Right lobe of liver (tissue), 6 donors: ENCODE measurements around the gene FAM149A. TPM values are rescaled to one million over a fixed set of nuclear protein-coding genes. Genes with fewer than 3 reads are reported as not detected.
A peak's percentile ranks its signal among the peaks of the same experiment; 100 is the strongest.

Experiments
- ATAC-seq, 4 donors: fragments of 200-7000 bp; cut with Tn5 transposase; one replicate each; pipeline ENCODE4 v1.9.1; 2020; ENCODE audit warnings: mild to moderate bottlenecking in 4 of 4, moderate library complexity in 4 of 4
- DNase-seq, 3 donors: peaks; one replicate each; pipeline ENCODE4 v3.0.0-alpha.2; 2020
- H3K27ac ChIP-seq, 3 donors: fragments of 200-600 bp; one replicate each; pipeline ENCODE4 v1.8.0; 2022
- H3K27me3 ChIP-seq, 2 donors: fragments of 200-600 bp; one replicate each; pipeline ENCODE4 v1.8.0; 2022
- H3K36me3 ChIP-seq, 4 donors: fragments of 200-600 bp; sonication (generic) in 1 of 4; one replicate each; pipeline versions ENCODE4 v1.5.1 to v1.8.0; 2017 to 2022; ENCODE audit warnings: control low read depth in 1 of 4
- H3K4me1 ChIP-seq, 4 donors: fragments of 200-600 bp; sonication (generic) in 1 of 4; one replicate each; pipeline versions ENCODE4 v1.5.1 to v1.8.0; 2017 to 2022; ENCODE audit warnings: control low read depth in 1 of 4
- H3K4me3 ChIP-seq, 3 donors: fragments of 200-600 bp; one replicate each; pipeline ENCODE4 v1.8.0; 2022
- H3K9me3 ChIP-seq, 4 donors: fragments of 200-600 bp; sonication (generic) in 1 of 4; one replicate each; pipeline versions ENCODE4 v1.5.1 to v1.8.0; 2017 to 2022; ENCODE audit warnings: control low read depth in 1 of 4
- POLR2A ChIP-seq: fragments of 450-650 bp; IDR thresholded peaks from one replicate; pipeline ENCODE4 v1.6.1; 2017; ENCODE audit warnings: antibody characterized with exemption, mild to moderate bottlenecking
- WGBS: methylation state at CpG from one replicate; pipeline ENCODE4 v1.1.6; 2018; ENCODE audit warnings: low coverage, low lambda C conversion rate; ENCODE audit not compliant: insufficient coverage; ENCODE audit errors: missing lambda C conversion rate; 5-methylcytosine and 5-hydroxymethylcytosine counted together
- intact Hi-C, 2 donors: fragments of 100-400 bp; cut with DNase I; formaldehyde crosslinking; loops; one replicate each; pipeline versions ENCODE4 v1.11.2 to v1.14.1; 2022
- total RNA-seq, 6 experiments: library from RNA; depleted of rRNA in 2 of 6; stranded (reverse); fragments of >200 nt in 2 of 6; fragmentation: NEBNext Ultra II Directional in 3 of 6; extraction: Animal tissue kit (Norgen Biotek cat#: 25700) in 3 of 6; gene quantifications; one replicate each; pipeline versions ENCODE4 v1.1.0 to v1.2.4, GENCODE V29; 2016 to 2023
- TF ChIP-seq, protein P1 (sequence below), 4 donors: fragments of 200-600 bp in 3 of 4; fragments of 450-650 bp in 1 of 4; IDR thresholded peaks; one replicate each; pipeline versions ENCODE4 v1.5.1 to v1.8.0; 2016 to 2022; ENCODE audit warnings: antibody characterized with exemption in 4 of 4, mild to moderate bottlenecking in 2 of 4
- donor health status: DM: no; HTN: yes; CAD: no.
- donor health status: DM: no; HTN: no; CAD: no.
- donor health status: DM: no; HTN: no; CAD: no.
- donor health status: DM: no; HTN: yes; CAD: no.
- donor health status: DM: no; HTN: yes; CAD: no.

Gene FAM149A
- total RNA-seq, 6 experiments from 2014 or later: 19.8 to 33.1 (median 23.0) TPM

DNA sequence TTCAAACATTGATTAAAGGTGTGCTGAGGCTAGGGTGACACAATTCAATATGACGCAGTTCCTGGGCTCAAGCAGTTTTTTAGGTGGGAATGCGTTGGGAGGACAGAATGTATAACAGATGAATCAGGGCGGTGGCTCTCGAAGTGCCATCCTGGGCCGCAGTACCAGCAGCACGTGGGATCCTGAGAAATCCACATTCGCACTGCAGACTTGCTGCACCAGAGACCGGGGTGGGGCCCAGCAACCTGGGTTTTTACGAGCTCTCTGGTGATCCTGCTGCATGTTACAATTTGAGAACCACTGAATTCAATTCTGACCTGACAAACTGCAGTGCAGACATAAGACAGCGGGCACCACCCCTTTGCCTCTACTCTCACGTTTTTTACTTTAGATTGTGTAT, 30.4 kb downstream of the FAM149A start:
- Histone ChIP-seq H3K27ac (no peak overlapping the region), H3K4me3 (no peak overlapping the region), H3K27me3 (no peaks in the 10 kb centered on the region), H3K36me3 (no peaks in the 10 kb centered on the region), H3K9me3 (no peaks in the 10 kb centered on the region), H3K4me1 (peaks cover 0 to 4% (median 0%) of the 10 kb centered on the region in 4 donors)
- DNase-seq (no peak), ATAC-seq (no peak)
- TF ChIP-seq POLR2A: no peak
- TF ChIP-seq, protein P1, sequence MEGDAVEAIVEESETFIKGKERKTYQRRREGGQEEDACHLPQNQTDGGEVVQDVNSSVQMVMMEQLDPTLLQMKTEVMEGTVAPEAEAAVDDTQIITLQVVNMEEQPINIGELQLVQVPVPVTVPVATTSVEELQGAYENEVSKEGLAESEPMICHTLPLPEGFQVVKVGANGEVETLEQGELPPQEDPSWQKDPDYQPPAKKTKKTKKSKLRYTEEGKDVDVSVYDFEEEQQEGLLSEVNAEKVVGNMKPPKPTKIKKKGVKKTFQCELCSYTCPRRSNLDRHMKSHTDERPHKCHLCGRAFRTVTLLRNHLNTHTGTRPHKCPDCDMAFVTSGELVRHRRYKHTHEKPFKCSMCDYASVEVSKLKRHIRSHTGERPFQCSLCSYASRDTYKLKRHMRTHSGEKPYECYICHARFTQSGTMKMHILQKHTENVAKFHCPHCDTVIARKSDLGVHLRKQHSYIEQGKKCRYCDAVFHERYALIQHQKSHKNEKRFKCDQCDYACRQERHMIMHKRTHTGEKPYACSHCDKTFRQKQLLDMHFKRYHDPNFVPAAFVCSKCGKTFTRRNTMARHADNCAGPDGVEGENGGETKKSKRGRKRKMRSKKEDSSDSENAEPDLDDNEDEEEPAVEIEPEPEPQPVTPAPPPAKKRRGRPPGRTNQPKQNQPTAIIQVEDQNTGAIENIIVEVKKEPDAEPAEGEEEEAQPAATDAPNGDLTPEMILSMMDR (IDR thresholded peaks at IDR 0.05): no peak
- WGBS: 90% methylated on average over 4 of the region's 11 CpGs
- intact Hi-C loops: loop anchor here (10.0 kb wide), 2 partner anchors 60 to 70 kb away; partner anchors contain the start of gene TLR3 (in 1 of the 2)

DNA sequence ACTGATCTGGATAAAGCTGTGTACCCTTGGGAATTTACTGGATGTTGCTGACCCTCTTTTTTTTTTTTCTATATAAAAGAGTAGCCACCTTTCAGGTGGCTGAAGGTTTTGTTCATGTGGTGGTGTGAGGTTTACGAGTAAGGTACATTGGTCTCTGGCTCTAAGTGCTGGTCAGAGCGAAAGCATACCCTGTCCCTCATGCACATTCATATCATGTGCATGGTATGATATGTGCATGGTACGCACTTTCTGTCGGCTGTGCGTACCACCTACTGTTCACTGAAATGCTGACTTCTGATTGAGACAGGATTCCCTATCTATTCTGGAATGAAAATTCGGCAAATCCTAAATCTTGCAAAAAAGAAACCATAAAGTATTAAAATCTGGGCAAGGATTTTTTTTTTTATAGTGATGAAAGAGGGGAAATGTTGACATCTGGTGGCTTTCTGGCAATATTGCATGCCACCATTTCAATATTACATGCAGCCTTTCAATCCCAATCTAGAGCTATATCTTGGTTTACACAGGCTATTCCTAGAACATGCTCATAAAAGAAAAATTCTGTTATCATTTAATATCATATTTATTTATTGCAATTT, 32.8 kb downstream of the FAM149A start:
- H3K4me1 ChIP-seq: peaks cover 0 to 4% (median 0%) of the 10 kb centered on the region in 4 donors
- H3K4me3 ChIP-seq: peak overlapping the region in 1 of 3 donors; percentile 20
- DNase-seq: no peak
- TF ChIP-seq, protein P1 (IDR thresholded peaks at IDR 0.05): peak; percentile 57 to 83 (median 78)
- TF ChIP-seq POLR2A: no peak
- peak; percentile 77 to 85 (median 82) for ATAC-seq
- intact Hi-C loops: loop anchor here (10.0 kb wide), 2 partner anchors 62 to 72 kb away; partner anchors contain the start of gene TLR3 (in 1 of the 2)
- H3K36me3 ChIP-seq: no peaks in the 10 kb centered on the region
- H3K9me3 ChIP-seq: no peaks in the 10 kb centered on the region
- H3K27me3 ChIP-seq: no peaks in the 10 kb centered on the region
- no peak overlapping the region for H3K27ac ChIP-seq
- WGBS: 23% methylated on average over 6 of the region's 6 CpGs

DNA sequence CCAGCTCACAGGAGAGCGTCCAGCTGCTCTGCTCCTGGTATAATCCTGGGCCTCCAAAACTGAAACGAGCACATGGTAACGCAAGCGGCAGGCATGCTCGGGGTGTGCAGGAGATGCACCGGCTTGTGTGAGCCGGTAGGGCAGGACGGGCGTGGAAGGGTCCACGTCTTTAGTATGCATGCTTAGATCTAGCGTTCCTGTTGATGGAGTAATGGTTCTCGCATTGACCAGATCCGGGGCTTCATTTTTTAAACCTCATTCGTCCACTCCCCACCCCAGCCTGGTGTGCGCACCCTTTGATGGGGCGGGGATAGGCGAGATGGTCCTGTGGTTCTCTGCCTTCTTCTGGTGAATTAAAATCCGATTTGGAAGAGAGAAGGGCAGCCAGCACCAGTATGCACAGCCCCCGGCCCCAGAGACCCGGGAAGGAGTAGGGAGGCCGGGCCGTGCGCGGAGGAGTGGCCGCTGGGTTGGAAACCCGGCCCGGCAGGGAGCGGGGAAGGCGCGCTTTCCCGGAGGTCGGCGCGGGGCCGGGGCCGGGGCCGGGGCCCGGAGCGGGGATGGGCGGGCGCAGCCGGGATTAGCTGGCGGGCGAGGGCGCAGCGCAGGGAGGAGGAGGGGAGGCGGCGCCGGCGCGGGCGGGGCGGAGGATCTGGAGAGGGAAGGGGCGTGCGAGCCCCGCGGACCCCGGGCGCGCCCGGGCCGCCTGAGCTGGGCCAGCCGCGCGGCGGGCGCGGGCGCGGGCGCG, 39.9 kb downstream of the FAM149A start:
- Histone ChIP-seq H3K27ac (peak overlapping the region; percentile 62 to 95 (median 78)), H3K36me3 (no peaks in the 10 kb centered on the region), H3K27me3 (no peaks in the 10 kb centered on the region), H3K4me1 (peaks cover 0 to 29% (median 2%) of the 10 kb centered on the region in 4 donors), H3K4me3 (peak overlapping the region; percentile 58 to 61 (median 61)), H3K9me3 (no peaks in the 10 kb centered on the region)
- DNase-seq (peak; percentile 80 to 84 (median 83)), ATAC-seq (peak; percentile 67 to 86 (median 76))
- intact Hi-C loops: no loop called here
- TF ChIP-seq, protein P1 (IDR thresholded peaks at IDR 0.05): peak in 3 of 4 donors; percentile 6 to 18 (median 11)
- no peak for TF ChIP-seq POLR2A
- WGBS: 2% methylated on average over 17 of the region's 72 CpGs

DNA sequence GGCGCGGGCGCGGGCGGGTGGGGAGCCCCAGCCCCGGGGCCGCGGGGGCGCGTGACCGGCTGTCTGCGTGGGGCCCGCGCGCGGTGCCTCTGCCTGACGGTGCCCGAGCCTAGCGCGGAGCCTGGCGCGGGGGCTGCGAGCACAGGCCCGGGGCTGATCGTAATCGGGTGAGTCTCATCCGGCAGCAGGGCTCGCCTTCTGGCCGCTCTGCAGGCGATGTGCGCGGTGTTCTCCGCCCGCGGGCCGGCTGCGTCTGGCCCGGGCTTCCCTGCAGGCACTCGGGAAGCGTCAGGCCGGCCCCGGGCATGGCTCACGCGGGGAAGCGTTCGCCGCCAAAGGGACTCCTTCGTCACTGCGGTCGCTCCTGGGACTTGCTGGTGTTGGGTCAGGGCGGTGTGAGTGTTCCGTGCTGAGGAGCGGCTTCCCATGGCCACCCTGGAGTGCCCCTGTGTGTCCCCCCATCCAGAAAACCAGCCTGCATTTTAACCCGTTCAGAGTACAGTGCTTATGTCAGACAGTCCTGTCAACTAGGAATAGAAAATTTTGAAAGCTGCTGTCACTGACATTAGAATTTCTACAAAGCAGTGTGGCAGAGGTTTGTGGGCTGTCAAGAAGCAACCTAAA, 40.6 kb downstream of the FAM149A start:
- peak; percentile 65 to 78 (median 65) for DNase-seq
- peak; percentile 58 to 71 (median 62) for ATAC-seq
- 0% methylated on average over 1 of the region's 54 CpGs for WGBS
- peak overlapping the region; percentile 47 to 61 (median 61) for H3K4me3 ChIP-seq
- peak overlapping the region; percentile 81 to 95 (median 82) for H3K27ac ChIP-seq
- intact Hi-C loops: no loop called here
- H3K36me3 ChIP-seq: no peaks in the 10 kb centered on the region
- H3K4me1 ChIP-seq: peaks cover 0 to 29% (median 3%) of the 10 kb centered on the region in 4 donors
- TF ChIP-seq POLR2A: peak; percentile 45
- TF ChIP-seq, protein P1 (IDR thresholded peaks at IDR 0.05): no peak
- no peaks in the 10 kb centered on the region for H3K9me3 ChIP-seq
- H3K27me3 ChIP-seq: no peaks in the 10 kb centered on the region
